Hepatocyte (in vitro differentiated cells): ENCODE data around the gene LRRC52.

Source experiments
- CTCF ChIP-seq: fragments of 200-600 bp; sonication (generic); IDR thresholded peaks from 2 replicates; pipeline ENCODE4 v1.5.1; 2016; ENCODE audit warnings: antibody characterized with exemption, mild to moderate bottlenecking; ENCODE audit not compliant: poor library complexity
- EZH2 ChIP-seq: fragments of 200-600 bp; sonication (generic); IDR thresholded peaks from 2 replicates; pipeline ENCODE4 v1.6.1; 2016; ENCODE audit warnings: antibody characterized with exemption, mild to moderate bottlenecking, borderline replicate concordance
- EZH2phosphoT487 ChIP-seq: fragments of 200-600 bp; sonication (generic); IDR thresholded peaks from one replicate; pipeline ENCODE4 v1.6.1; 2018; ENCODE audit warnings: antibody characterized with exemption, mild to moderate bottlenecking, low read depth, moderate library complexity; ENCODE audit not compliant: unreplicated experiment, severe bottlenecking

DNA sequence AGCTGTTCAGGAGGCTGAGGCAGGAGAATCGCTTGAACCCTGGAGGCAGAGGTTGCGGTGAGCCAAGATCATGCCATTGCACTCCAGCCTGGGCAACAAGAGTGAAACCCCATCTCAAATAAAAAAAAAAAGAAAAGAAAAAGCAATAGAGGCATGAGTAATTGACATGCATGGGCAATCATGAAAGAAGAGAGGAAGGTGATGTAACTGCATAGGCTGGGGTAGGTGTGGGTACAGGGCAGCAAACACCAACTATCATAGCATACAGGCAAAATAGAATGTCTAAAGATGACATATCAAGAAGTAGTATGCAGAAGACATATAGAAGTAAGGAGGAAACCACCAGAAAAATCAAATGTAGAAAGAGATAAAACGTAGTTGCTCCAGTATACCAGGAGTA, 68.3 kb downstream of the LRRC52 start:
- no peak for TF ChIP-seq CTCF
- no peak for TF ChIP-seq EZH2
- no peak for TF ChIP-seq EZH2phosphoT487
